ENCODE data around the gene NRXN3.

- TF ChIP-seq DPF2 (CRISPR knock-in tag; IDR thresholded peaks at IDR 0.05; ENCODE audit: borderline replicate concordance, low read depth) (no peak), SMAD9 (CRISPR knock-in tag; IDR thresholded peaks at IDR 0.05) (no peak), HCFC1 (IDR thresholded peaks at IDR 0.05; ENCODE audit: low read depth, low read length) (no peak), HDAC6 (IDR thresholded peaks at IDR 0.05; ENCODE audit: low read depth, low read length) (no peak), ZNF143 (CRISPR knock-in tag; IDR thresholded peaks at IDR 0.05) (no peak), SMAD1 (CRISPR knock-in tag; IDR thresholded peaks at IDR 0.05; ENCODE audit: borderline replicate concordance, low read depth) (no peak)
These were observed 1746.1 kb downstream of the NRXN3 start for GRCh38 chr14:79916281-79916680.

Data from HepG2 (cell line).